RKO (cell line): ENCODE data around the gene JADE3.
"Not testable (repeated sequence)": the region's sequence is repeated elsewhere in the genome, so short reads cannot be mapped to it uniquely, and the experiment has no call there.

ENCODE experiments used
- DNase-seq: peaks from one replicate; pipeline ENCODE4 v3.0.0-alpha.2; 2016; ENCODE audit warnings: low spot score

JADE3 gene

DNA sequence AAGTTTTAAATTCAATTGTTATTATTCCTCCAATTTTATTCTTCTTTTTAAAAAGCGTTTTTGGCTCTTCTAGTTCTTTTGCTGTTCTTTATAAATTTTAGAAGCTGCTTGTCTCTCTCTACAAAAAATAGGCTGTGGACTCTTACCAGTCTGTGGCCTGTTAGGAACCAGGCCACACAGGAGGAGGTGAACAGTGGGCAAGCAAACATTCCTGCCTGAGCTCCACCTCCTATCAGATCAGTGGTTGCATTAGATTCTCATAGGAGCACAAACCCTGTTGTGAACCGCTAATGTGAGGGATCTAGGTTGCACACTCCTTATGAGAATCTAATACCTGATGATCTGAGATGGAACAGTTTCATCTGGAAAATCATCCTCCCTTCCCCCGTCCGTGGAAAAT is 23.1 kb downstream of the JADE3 start:
- no peak for DNase-seq

DNA sequence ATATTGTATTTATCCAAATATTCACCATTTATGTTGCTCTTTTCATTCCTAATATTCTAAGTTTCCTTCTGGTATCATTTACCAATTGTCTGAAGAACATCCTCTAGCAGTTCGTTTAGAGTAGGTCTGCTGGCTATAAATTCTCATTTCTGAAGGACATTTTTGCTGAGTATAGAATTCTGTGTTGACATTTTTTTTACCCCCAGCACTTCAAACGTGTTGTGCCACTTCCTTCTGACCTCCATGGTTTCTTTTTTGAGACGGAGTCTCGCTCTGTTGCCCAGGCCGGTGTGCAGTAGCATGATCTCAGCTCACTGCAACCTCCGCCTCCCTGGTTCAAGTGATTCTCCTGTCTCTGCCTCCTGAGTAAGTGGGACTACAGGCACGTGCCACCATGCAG is 26.4 kb downstream of the JADE3 start:
- DNase-seq, result no peak

DNA sequence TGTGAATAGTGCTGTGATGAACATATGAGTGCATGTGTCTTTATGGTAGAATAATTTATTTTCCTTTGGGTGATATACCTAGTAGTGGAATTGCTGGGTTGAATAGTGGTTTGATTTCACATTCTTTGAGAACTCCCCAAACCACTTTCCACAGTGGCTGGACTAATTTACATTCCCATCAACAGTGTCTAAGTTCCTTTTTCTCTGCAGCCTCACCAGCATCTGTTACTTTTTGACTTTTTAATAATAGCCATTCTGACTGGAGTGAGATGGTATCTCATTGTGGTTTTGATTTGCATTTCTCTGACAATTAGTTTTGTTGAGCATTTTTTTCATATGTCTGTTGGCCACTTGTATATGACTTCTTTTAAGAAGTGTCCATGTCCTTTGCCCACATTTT is 29.1 kb downstream of the JADE3 start:
- DNase-seq, result no peak

DNA sequence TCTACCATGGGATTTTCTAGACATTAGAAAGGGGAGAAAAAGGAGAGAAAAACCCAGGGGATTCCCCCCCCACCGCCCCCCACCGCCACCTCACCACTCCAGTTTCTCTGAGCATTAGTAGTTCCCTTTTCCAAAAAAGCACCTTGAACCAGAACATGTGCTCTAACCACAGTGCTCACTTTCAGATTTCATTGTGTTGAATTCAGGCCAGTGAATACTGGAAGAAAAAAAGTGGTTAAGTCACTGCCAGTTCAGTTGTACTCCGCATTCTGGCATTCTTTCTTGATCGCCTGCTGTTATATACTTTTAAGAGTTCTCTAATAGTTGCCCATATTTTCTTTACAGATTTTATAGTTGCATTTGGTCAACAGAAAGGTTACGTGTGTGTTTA is 40.9 kb downstream of the JADE3 start:
- DNase-seq, result no peak

DNA sequence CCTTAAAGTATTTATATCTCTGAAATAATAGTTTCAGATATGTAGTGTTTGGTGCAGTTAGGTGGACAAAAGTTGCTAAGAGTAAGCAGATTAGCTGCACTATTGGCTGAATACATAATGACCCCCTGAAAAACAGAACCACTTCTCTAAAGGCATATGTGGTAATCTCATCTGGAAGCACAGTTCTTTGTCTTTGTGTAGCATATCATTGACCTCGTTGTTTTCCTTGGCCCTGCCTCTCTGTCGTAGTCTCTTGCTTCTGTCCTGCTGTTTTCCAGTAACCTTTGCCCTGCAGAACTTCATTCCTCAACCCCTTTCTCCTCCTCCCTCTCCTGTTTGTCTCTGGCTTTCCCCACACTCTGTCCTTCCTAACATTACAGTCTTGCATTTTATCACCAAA is 41.4 kb downstream of the JADE3 start:
- DNase-seq, result no peak

DNA sequence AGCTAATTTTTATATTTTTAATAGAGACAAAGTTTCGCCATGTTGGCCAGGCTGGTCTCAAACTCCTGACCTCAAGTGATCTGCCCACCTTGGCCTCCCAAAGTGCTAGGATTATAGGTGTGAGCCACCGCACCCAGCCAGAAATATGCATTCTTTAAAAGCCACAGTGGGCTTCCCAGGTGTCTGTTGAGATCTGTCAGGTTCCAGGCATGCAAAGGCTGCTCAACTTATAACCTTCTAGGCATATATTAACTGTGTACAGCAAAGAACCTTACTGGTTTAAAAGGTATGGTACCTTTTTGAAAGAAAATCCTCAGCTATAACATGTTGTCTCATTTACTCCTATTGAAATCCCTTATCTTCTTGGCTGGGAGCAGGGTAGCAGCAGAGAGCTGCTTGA is 42.5 kb downstream of the JADE3 start:
- no peak for DNase-seq

GRCh38 chrX:46956589-46956988 is 44.4 kb downstream of the JADE3 start:
- DNase-seq, result not testable (repeated sequence)

DNA sequence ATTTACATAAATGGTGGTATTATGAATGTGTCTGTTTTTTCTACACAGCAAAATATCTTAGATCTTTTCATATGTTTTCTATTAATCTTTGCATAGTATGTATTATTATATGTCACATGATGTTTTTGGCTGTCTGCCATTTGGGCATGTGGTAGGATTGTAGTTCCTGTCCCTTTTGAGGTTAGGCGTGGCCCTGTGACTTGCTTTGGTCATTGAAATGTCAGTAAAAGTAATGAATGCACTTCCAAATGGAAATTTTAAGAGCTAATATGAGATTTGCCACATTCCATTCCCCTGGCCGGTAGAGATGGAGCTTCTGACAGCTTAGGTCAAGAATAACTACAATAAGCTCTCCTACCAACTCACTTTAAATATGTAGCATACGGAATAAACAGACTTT is 45.1 kb downstream of the JADE3 start:
- no peak for DNase-seq

DNA sequence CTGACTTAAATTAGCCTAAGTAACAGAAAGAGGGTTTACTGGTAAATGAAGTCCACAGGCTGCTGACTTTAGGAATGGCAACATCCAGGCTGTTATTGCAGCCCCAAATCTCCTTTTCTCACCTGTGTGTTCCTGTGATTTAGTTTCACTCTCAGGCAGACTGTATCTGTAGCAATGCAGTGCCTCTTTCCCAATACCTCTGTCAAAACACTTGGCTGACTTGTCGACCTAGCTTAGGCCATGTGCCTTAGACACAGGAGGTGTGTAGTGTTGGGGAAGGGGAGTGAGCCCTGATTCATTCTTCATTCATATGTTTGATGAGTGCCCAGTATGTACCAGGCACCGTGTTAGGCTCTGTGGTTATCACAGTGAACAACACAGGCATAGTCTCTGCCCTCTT is 46.9 kb downstream of the JADE3 start:
- no peak for DNase-seq

GRCh38 chrX:46959985-46960700 is 47.9 kb downstream of the JADE3 start:
- no peak for DNase-seq

- no peak for DNase-seq
Measured at GRCh38 chrX:46961097-46961496, 48.9 kb downstream of the JADE3 start.

GRCh38 chrX:46961574-46962283 is 49.5 kb downstream of the JADE3 start:
- no peak for DNase-seq

- peak; percentile 15 for DNase-seq
Measured at GRCh38 chrX:46965125-46965758, 53.0 kb downstream of the JADE3 start.

- DNase-seq, result no peak
Measured at GRCh38 chrX:46967547-46967946, 55.3 kb downstream of the JADE3 start.

GRCh38 chrX:46977046-46977445 is 64.8 kb downstream of the JADE3 start:
- DNase-seq, result not testable (repeated sequence)

GRCh38 chrX:46978341-46979291 is 66.4 kb downstream of the JADE3 start:
- DNase-seq, result peak; percentile 74

- no peak for DNase-seq
Measured at GRCh38 chrX:46984705-46985104, 72.5 kb downstream of the JADE3 start.

- DNase-seq, result no peak
Measured at GRCh38 chrX:46989548-46989947, 77.3 kb downstream of the JADE3 start.

- no peak for DNase-seq
Measured at GRCh38 chrX:46991664-46992063, 79.4 kb downstream of the JADE3 start.

- no peak for DNase-seq
Measured at GRCh38 chrX:46992070-46992469, 79.8 kb downstream of the JADE3 start.

- DNase-seq, result no peak
Measured at GRCh38 chrX:46994096-46994495, 81.9 kb downstream of the JADE3 start.

DNA sequence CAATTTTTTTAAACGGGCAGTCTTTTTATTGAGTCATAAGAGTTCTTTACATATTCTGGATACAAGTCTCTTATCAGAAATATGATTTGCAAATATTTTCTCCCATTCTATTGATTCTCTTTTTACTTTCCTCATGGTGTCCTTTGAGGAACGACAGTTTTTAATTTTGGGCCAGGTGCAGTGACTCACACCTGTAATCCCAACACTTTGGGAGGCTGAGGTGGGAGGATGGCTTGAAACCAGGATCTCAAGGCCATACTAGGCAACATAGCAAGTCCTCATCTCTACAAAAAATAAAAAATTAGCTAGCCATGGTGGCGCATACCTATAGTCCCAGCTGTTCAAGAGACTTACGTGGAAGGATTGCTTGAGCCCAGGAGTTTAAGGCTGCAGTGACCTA is 99.9 kb downstream of the JADE3 start:
- DNase-seq, result no peak
